Esophagus muscularis mucosa (tissue), 4 donors: ENCODE measurements around the gene PERCC1. TPM values are rescaled to one million over a fixed set of nuclear protein-coding genes. Genes with fewer than 3 reads are reported as not detected.

Experiments
- DNase-seq: peaks from one replicate; pipeline ENCODE4 v3.0.0-alpha.2; 2017; ENCODE audit errors: extremely low spot score
- H3K27ac ChIP-seq, 4 donors: fragments of 200-600 bp; sonication (generic); replicated peaks in 1 of 4; 1 replicate in 3 of 4; 2 replicates in 1 of 4; pipeline ENCODE4 v1.5.1; 2016 to 2019; ENCODE audit warnings: mild to moderate bottlenecking in 1 of 4
- H3K27me3 ChIP-seq, 4 donors: fragments of 200-600 bp; sonication (generic); one replicate each; pipeline versions ENCODE4 v1.5.1 to v1.6.0; 2016 to 2019
- H3K36me3 ChIP-seq, 4 donors: fragments of 200-600 bp; sonication (generic); one replicate each; pipeline ENCODE4 v1.5.1; 2016 to 2019
- H3K4me1 ChIP-seq, 4 donors: fragments of 200-600 bp; sonication (generic); one replicate each; pipeline ENCODE4 v1.5.1; 2016 to 2019
- H3K4me3 ChIP-seq, 4 donors: fragments of 200-600 bp; sonication (generic); 1 replicate in 2 of 4; 2 replicates in 2 of 4; pipeline ENCODE4 v1.5.1; 2016 to 2019; ENCODE audit warnings: mild to moderate bottlenecking in 4 of 4, moderate library complexity in 1 of 4
- H3K9me3 ChIP-seq, 4 donors: fragments of 200-600 bp; sonication (generic); 1 replicate in 3 of 4; 2 replicates in 1 of 4; pipeline ENCODE4 v1.5.1; 2016 to 2019
- CTCF ChIP-seq, 3 experiments: fragments of 200-600 bp in 2 of 3; fragments of 450-650 bp in 1 of 3; sonication (generic) in 2 of 3; IDR thresholded peaks; one replicate each; pipeline ENCODE4 v1.5.1; 2017 to 2019; ENCODE audit warnings: antibody characterized with exemption in 3 of 3, mild to moderate bottlenecking in 2 of 3, moderate library complexity in 1 of 3
- EP300 ChIP-seq: sonication (generic); formaldehyde crosslinking; IDR thresholded peaks from one replicate; pipeline ENCODE4 v1.6.1; 2017; ENCODE audit warnings: antibody characterized with exemption
- POLR2A ChIP-seq: fragments of 450-650 bp; IDR thresholded peaks from one replicate; pipeline ENCODE4 v1.6.1; 2017; ENCODE audit warnings: antibody characterized with exemption, moderate library complexity, mild to moderate bottlenecking, low read depth
- POLR2AphosphoS5 ChIP-seq, 2 donors: sonication (generic); formaldehyde crosslinking; IDR thresholded peaks; one replicate each; pipeline ENCODE4 v1.6.1; 2017; ENCODE audit warnings: antibody characterized with exemption in 2 of 2
- WGBS: methylation state at CpG from one replicate; pipeline ENCODE4 v1.1.5; 2018; 5-methylcytosine and 5-hydroxymethylcytosine counted together
- intact Hi-C: fragments of 100-400 bp; cut with DNase I; formaldehyde crosslinking; loops from one replicate; pipeline ENCODE4 v1.15.1; 2023
- total RNA-seq, 4 donors: library from RNA; depleted of rRNA; stranded (reverse); fragments of >200 nt; gene quantifications; one replicate each; pipeline versions ENCODE4 v1.1.0 to v1.2.1, GENCODE V29; 2016

Gene PERCC1
- total RNA-seq, 4 donors from 2014 or later = not detected

- TF ChIP-seq POLR2A (no peak), POLR2AphosphoS5 (IDR thresholded peaks at IDR 0.05) (no peak), CTCF (IDR thresholded peaks at IDR 0.05) (no peak), EP300 (no peak)
- peaks cover 61 to 90% (median 87%) of the 10 kb centered on the region in 4 donors for H3K36me3 ChIP-seq
- no peaks in the 10 kb centered on the region for H3K9me3 ChIP-seq
- no peak for DNase-seq
- H3K27me3 ChIP-seq = no peaks in the 10 kb centered on the region
- H3K4me1 ChIP-seq = no peaks in the 10 kb centered on the region
- intact Hi-C loops = no loop called here
- WGBS = 90% methylated on average over 35 of the region's 42 CpGs
- H3K27ac ChIP-seq = no peak overlapping the region
- H3K4me3 ChIP-seq = no peak overlapping the region
Measured at GRCh38 chr16:1457489-1458245, 26.8 kb downstream of the PERCC1 start.

GRCh38 chr16:1458336-1458976, 27.6 kb downstream of the PERCC1 start:
- 91% methylated on average over 18 of the region's 26 CpGs for WGBS
- intact Hi-C loops = no loop called here
- no peak for DNase-seq
- peaks cover 53 to 89% (median 84%) of the 10 kb centered on the region in 4 donors for H3K36me3 ChIP-seq
- H3K27ac ChIP-seq = no peak overlapping the region
- no peaks in the 10 kb centered on the region for H3K9me3 ChIP-seq
- H3K4me3 ChIP-seq = no peak overlapping the region
- TF ChIP-seq EP300 (no peak), CTCF (IDR thresholded peaks at IDR 0.05) (no peak), POLR2A (no peak), POLR2AphosphoS5 (IDR thresholded peaks at IDR 0.05) (no peak)
- no peaks in the 10 kb centered on the region for H3K4me1 ChIP-seq
- no peaks in the 10 kb centered on the region for H3K27me3 ChIP-seq

DNA sequence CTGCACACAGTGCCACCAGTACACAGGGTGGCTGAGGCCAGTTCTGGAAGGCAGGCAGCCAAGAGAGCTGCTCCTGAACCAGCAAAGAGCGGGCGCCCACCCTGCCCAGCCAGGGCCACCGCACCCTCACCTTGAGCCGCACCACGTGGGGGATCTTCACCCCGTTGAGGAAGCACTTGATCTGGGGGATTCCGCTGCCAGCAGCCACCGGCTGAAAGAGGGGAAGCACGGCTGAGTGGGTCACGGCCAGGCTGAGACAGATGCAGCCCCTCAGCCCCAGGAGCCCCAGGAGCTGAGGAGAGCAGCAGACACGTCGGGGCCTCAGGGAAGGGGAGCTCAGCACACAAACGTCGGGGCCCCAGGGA, 28.1 kb downstream of the PERCC1 start:
- Histone ChIP-seq H3K4me3 (no peak overlapping the region), H3K36me3 (peaks cover 48 to 89% (median 79%) of the 10 kb centered on the region in 4 donors), H3K27me3 (no peaks in the 10 kb centered on the region), H3K9me3 (no peaks in the 10 kb centered on the region), H3K27ac (no peak overlapping the region), H3K4me1 (no peaks in the 10 kb centered on the region)
- 100% methylated on average over 1 of the region's 14 CpGs for WGBS
- intact Hi-C loops = no loop called here
- TF ChIP-seq POLR2A (no peak), EP300 (no peak), POLR2AphosphoS5 (IDR thresholded peaks at IDR 0.05) (no peak), CTCF (IDR thresholded peaks at IDR 0.05) (no peak)
- DNase-seq = no peak

- no peak for DNase-seq
- H3K4me1 ChIP-seq = no peaks in the 10 kb centered on the region
- WGBS = 74% methylated on average over 9 of the region's 10 CpGs
- no peak overlapping the region for H3K4me3 ChIP-seq
- no peak overlapping the region for H3K27ac ChIP-seq
- peaks cover 38 to 89% (median 77%) of the 10 kb centered on the region in 4 donors for H3K36me3 ChIP-seq
- no peaks in the 10 kb centered on the region for H3K27me3 ChIP-seq
- intact Hi-C loops = no loop called here
- TF ChIP-seq POLR2A = no peak
- TF ChIP-seq POLR2AphosphoS5 (IDR thresholded peaks at IDR 0.05) = no peak
- TF ChIP-seq EP300 = no peak
- TF ChIP-seq CTCF (IDR thresholded peaks at IDR 0.05) = no peak
- no peaks in the 10 kb centered on the region for H3K9me3 ChIP-seq
Measured at GRCh38 chr16:1459967-1460366, 29.1 kb downstream of the PERCC1 start.
